Measurements from ENCODE around the gene PROP1.
"Not testable (repeated sequence)": the region's sequence is repeated elsewhere in the genome, so short reads cannot be mapped to it uniquely, and the experiment has no call there.

The PROP1 gene

DNA sequence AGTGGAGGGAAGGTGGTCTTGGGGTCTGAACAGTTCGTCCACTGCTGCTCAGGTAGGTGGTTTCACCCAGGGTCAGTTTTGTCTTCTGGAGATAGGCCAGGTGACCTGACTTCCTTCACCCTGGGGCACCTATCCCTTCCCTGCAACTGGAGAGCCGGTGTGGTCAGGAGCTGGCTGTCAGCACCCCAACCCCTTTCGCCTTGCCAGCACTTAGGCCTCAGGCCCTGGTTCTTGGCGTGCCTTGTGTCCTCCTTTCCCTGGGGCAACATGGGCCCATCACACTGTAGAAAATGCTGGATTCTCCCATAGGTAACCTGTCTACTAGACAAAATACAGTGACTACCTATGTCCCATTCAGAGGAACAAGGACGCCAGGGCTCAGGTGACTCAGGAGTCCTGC is 13.1 kb downstream of the PROP1 start:
- no peak for TF ChIP-seq CTCF (IDR thresholded peaks at IDR 0.05)
- H3K4me1 Mint-ChIP-seq, result peaks cover 25% of the 10 kb centered on the region
- no peak overlapping the region for H3K4me3 Mint-ChIP-seq
- H3K27me3 Mint-ChIP-seq (ENCODE audit: low read depth, poor library complexity), result peaks cover 11% of the 10 kb centered on the region
- no peak overlapping the region for H3K27ac Mint-ChIP-seq
- no peak for DNase-seq
- H3K36me3 Mint-ChIP-seq (ENCODE audit: low read depth), result no peaks in the 10 kb centered on the region
- no peaks in the 10 kb centered on the region for H3K9me3 Mint-ChIP-seq

GRCh38 chr5:177982072-177982727 is 13.8 kb downstream of the PROP1 start:
- Mint-ChIP-seq H3K36me3 (ENCODE audit: low read depth) (no peaks in the 10 kb centered on the region), H3K9me3 (no peaks in the 10 kb centered on the region), H3K27ac (no peak overlapping the region), H3K4me1 (peaks cover 30% of the 10 kb centered on the region), H3K4me3 (no peak overlapping the region), H3K27me3 (ENCODE audit: low read depth, poor library complexity) (peaks cover 11% of the 10 kb centered on the region)
- peak; percentile 28 for DNase-seq
- TF ChIP-seq CTCF (IDR thresholded peaks at IDR 0.05), result no peak

DNA sequence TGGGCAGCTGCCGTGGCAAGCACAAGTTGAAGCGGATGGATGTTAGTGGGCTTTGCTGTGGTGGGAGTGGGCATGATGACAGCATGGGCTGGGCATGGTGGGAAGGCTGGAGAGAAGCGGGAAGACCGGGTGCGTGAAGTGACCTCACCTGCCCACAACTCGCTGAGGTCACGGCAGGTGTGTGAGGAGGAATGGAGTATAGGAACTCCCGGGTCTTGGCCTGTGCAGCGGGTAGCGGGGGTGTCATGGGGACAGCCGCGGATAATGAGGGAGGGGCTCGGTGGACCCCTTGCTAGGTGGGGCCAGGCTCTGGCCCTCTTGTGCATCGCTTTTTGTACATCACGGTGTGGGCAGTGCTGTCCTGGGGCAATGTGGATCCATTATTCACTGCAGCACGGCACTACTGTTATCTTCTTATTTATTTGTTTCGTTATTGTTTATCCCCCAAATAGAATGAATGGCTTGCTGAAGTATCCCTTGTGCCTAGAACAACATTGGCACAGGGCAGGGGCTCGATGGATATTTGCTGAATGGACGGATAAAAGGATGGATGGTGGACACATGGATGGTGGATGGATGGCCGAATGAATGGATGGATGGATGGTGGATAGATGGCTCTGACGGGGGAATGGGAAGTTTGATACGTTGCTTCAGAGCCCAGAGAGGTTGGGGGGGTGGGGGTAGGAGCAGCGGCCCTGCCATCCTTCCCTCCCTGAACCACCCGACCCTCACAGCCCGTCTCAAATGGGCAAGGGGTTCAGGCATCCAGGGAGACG is 14.6 kb downstream of the PROP1 start:
- H3K4me3 Mint-ChIP-seq, result no peak overlapping the region
- H3K36me3 Mint-ChIP-seq (ENCODE audit: low read depth), result no peaks in the 10 kb centered on the region
- no peak for TF ChIP-seq CTCF (IDR thresholded peaks at IDR 0.05)
- DNase-seq, result no peak
- no peaks in the 10 kb centered on the region for H3K9me3 Mint-ChIP-seq
- no peak overlapping the region for H3K27ac Mint-ChIP-seq
- H3K27me3 Mint-ChIP-seq (ENCODE audit: low read depth, poor library complexity), result peaks cover 11% of the 10 kb centered on the region
- H3K4me1 Mint-ChIP-seq, result peaks cover 30% of the 10 kb centered on the region

DNA sequence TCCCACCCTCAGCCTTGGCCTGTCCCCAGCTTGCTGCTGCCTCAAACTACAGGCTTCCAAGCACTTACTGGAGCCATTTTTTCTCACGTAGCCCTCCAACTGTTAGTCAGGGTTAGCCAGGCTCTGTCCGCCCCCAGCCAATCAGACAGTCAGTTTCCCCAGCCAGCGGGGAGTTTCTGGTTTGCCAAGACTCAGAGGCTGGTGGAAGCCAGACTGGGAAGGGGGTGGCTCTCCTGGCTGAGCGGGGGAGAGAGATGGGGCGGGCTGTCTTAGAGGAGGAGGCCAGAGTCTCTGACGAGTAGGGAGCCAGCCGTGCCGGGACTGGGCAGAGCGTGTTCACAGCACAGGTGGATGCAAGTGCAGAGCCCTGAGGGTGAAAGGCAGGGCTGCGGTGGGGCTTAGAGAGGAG is 15.3 kb downstream of the PROP1 start:
- no peak overlapping the region for H3K4me3 Mint-ChIP-seq
- peak overlapping the region; percentile 73 for H3K27ac Mint-ChIP-seq
- peaks cover 30% of the 10 kb centered on the region for H3K4me1 Mint-ChIP-seq
- H3K36me3 Mint-ChIP-seq (ENCODE audit: low read depth), result peaks cover 4% of the 10 kb centered on the region
- no peak for TF ChIP-seq CTCF (IDR thresholded peaks at IDR 0.05)
- DNase-seq, result peak; percentile 31
- peaks cover 4% of the 10 kb centered on the region for H3K9me3 Mint-ChIP-seq
- peaks cover 14% of the 10 kb centered on the region for H3K27me3 Mint-ChIP-seq (ENCODE audit: low read depth, poor library complexity)

DNA sequence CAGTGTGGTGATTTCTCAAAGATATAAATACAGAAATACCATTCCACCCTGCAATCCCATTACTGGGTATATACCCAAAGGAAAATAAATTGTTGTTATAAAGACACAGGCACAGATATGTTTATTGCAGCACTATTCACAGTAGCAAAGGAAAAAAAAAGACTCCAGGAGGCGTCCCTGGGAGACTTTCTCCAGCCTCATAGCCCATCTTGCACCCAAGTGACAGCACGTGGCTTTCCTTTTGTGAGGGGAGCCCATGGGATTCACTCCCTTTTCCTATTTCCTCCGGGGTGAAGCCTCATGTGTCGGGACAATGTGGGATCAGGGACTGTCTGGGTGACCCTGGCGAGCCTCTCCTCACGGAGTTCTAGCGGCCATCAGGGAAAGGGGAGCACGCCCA is 18.4 kb downstream of the PROP1 start:
- H3K4me3 Mint-ChIP-seq, DNase-seq, H3K27ac Mint-ChIP-seq: not testable (repeated sequence)
- H3K36me3 Mint-ChIP-seq (ENCODE audit: low read depth), result peaks cover 12% of the 10 kb centered on the region
- peaks cover 30% of the 10 kb centered on the region for H3K4me1 Mint-ChIP-seq
- peaks cover 15% of the 10 kb centered on the region for H3K27me3 Mint-ChIP-seq (ENCODE audit: low read depth, poor library complexity)
- peaks cover 19% of the 10 kb centered on the region for H3K9me3 Mint-ChIP-seq

DNA sequence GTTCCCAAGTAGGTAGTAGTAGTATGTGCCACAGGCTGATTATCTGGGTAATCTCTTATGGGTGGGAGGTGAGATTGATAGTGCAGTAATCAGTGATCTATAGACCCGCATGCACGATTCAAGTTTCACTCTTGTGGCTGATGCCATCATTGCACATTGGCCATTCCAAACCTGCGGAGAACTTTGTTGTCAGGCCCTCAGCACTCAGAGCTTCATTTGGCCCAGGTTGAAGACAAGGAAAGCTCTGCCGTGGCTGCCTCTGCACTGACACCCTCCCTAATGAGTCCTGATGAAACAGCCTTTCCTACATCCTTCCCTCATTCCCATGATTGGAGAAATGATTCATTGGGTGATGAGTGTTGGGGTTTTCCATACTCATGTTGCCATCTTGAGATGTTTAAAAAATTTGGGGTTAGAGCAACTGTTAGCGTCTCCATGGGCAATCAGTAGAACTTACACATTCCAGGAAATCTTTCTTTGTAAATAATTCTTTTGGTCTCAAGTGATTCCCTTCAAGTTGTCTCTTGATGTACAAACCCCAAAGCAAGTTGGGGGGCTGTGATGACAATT is 22.9 kb downstream of the PROP1 start:
- Mint-ChIP-seq H3K4me1 (peaks cover 4% of the 10 kb centered on the region), H3K27me3 (ENCODE audit: low read depth, poor library complexity) (peaks cover 5% of the 10 kb centered on the region)

More for the DNA sequence above, 22.9 kb downstream of the PROP1 start:
- H3K36me3 Mint-ChIP-seq (ENCODE audit: low read depth), result peaks cover 22% of the 10 kb centered on the region
- peaks cover 41% of the 10 kb centered on the region for H3K9me3 Mint-ChIP-seq
- no peak for DNase-seq
- TF ChIP-seq CTCF (IDR thresholded peaks at IDR 0.05), result no peak
- H3K4me3 Mint-ChIP-seq, result no peak overlapping the region
- H3K27ac Mint-ChIP-seq, result no peak overlapping the region

All from nephron progenitor cell (in vitro differentiated cells).